HG03457 (cell line): ENCODE results near the gene PLSCR2.
"Not testable (repeated sequence)": the region's sequence is repeated elsewhere in the genome, so short reads cannot be mapped to it uniquely, and the experiment has no call there.

ENCODE experiments used
- ATAC-seq: cut with Tn5 transposase; IDR thresholded peaks from one replicate; pipeline ENCODE4 v1.9.1; 2021; ENCODE audit warnings: moderate number of reproducible peaks; ENCODE audit not compliant: unreplicated experiment

PLSCR2 gene

GRCh38 chr3:146491303-146491702 lies 21.9 kb upstream of the PLSCR2 start:
- ATAC-seq: no peak

GRCh38 chr3:146485297-146485696 lies 15.9 kb upstream of the PLSCR2 start:
- ATAC-seq: no peak

DNA sequence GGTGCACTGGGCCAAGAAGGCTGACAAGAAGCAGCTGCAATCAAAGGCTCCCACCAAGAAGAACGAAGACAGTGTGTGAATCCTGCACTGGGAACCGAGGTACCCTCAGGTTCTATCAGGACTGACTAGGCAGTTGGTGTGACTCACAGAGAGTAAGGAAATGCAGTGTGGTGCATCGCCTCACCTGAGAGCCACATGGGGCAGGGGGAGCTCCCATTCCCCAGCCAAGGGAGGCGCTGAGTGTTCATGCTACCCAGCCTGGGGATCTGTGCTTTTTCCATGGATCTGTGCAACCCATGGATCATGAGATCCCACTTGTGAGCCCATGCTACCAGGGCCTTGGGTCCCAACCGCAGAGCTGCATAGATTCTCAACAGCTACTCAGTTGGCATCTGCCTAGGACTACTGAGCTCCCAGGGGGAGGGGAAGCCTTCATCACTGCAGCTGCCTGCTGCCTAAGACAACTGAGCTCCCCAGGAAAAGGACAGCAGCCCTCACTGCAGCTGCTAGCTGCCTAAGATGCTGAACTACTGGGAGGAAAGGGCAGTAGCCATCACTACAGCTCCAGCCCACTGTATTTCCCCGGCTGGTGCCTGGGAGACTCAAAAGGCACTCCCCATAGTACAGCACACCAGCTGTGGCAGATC lies 6.9 kb upstream of the PLSCR2 start:
- ATAC-seq: no peak

- ATAC-seq: not testable (repeated sequence)
These were observed 5.6 kb upstream of the PLSCR2 start for GRCh38 chr3:146474976-146475375.

GRCh38 chr3:146473726-146474125 lies 4.4 kb upstream of the PLSCR2 start:
- ATAC-seq: no peak

- no peak for ATAC-seq
These were observed 3.2 kb upstream of the PLSCR2 start for GRCh38 chr3:146472611-146473010.

- no peak for ATAC-seq
These were observed 1.7 kb upstream of the PLSCR2 start for GRCh38 chr3:146471012-146471411.

DNA sequence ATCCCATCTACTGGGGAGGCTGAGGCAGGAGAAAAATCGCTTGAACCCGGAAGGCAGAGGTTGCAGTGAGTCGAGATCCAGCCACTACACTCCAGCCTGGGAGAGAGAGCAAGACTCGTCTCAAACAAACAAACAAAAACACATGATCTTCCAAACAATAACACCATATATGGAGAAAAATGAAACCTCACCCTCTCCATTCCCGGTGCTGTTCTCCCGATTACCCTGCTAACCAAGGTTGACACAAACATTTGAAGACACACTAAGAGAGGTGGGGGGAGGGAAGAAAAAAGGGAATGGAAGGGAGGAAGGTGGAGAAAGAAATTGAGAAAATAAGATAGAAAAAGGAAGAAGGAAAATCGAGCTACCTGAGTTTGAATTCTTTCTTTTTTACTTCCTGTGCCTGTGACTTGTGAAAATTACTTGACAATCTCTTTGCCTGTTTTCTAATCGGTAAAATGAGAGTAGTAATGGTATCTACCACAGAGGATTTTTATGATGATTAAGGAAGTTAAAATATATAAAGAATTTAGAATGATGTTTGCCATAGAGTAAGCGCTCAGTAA lies 1.1 kb upstream of the PLSCR2 start:
- ATAC-seq: no peak

GRCh38 chr3:146468671-146469149 lies 651 bp downstream of the PLSCR2 start:
- no peak for ATAC-seq

GRCh38 chr3:146468234-146468633 lies 1.1 kb downstream of the PLSCR2 start:
- ATAC-seq: no peak

- ATAC-seq: no peak
These were observed 2.8 kb downstream of the PLSCR2 start for GRCh38 chr3:146466604-146467003.

GRCh38 chr3:146465693-146466465 lies 3.5 kb downstream of the PLSCR2 start:
- no peak for ATAC-seq

DNA sequence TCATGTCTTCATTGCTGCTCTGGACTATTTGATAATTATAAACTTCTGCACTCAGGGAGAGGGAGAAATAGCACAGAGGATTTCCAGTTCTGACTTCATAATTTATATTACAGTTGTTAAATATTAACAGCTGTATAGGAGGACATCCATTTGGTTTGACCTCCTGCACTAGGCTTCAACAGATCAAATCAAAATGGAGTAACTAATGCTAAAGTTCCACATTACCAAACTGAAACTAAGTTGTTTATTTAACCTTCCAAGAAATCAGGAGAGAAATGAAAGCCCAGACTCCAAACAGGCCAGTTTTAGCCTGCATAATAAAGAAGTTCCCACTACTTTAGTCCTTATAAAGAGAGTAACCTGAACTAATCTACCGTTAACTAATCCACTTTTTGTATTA lies 4.6 kb downstream of the PLSCR2 start:
- no peak for ATAC-seq

- ATAC-seq: no peak
These were observed 5.3 kb downstream of the PLSCR2 start for GRCh38 chr3:146464005-146464595.

DNA sequence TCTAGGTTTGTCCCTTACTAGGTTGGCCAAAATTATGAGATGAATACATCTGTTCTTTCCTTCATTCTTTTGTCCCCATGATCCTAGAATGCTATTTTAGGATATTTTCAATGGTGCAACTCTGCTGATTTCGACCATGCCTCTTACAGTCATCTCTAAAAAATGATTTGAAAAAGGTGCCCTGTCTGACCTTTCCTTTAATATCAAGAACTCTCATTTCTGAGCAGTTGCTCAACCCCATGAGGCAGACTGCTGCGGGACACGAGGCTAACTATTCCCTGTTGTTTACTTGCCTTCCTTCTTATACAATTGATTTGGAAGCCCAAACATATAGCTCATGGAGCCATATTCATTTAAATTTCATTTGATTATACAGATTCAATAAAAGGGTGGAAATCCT lies 14.6 kb downstream of the PLSCR2 start:
- no peak for ATAC-seq

- no peak for ATAC-seq
These were observed 19.7 kb downstream of the PLSCR2 start for GRCh38 chr3:146449613-146450012.

- ATAC-seq: no peak
These were observed 20.3 kb downstream of the PLSCR2 start for GRCh38 chr3:146449076-146449475.

- no peak for ATAC-seq
These were observed 23.3 kb downstream of the PLSCR2 start for GRCh38 chr3:146446026-146446425.

- not testable (repeated sequence) for ATAC-seq
These were observed 29.1 kb downstream of the PLSCR2 start for GRCh38 chr3:146440310-146440709.

DNA sequence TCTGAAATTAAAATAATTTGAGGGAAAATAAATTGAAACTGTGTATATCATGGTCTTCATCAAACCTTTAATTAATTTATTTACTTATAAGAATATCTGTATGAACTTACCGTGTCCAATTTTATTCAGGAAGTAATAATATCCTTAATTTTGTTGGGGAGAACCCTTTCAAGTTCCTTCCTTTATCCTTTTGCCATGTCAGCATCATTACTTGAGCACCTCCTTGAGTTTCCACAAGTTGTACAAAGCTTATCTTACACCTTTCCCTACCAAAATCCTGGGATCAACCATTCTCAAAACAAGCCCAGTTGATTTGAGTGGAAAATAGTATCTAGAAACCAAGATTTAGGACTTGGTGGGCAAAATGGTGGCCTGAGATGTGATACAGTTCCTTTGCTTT lies 37.3 kb downstream of the PLSCR2 start:
- ATAC-seq: no peak

- ATAC-seq: no peak
These were observed 38.1 kb downstream of the PLSCR2 start for GRCh38 chr3:146431240-146431639.

GRCh38 chr3:146425341-146425740 lies 44.0 kb downstream of the PLSCR2 start:
- ATAC-seq: no peak
